H1 (cell line): ENCODE results near the gene SPON2. TPM values are rescaled to one million over a fixed set of nuclear protein-coding genes. Genes with fewer than 3 reads are reported as not detected.

Experiments used
- CEBPB ChIP-seq: IDR thresholded peaks from 2 replicates; pipeline ENCODE4 v1.6.1; 2012; ENCODE audit warnings: low read depth, low read length
- JUND ChIP-seq: IDR thresholded peaks from 2 replicates; pipeline ENCODE4 v1.6.1; 2011; ENCODE audit warnings: mild to moderate bottlenecking, improper control_type of control experiment, low read length
- NRF1 ChIP-seq: IDR thresholded peaks from 2 replicates; pipeline ENCODE4 v1.6.1; 2011; ENCODE audit warnings: mild to moderate bottlenecking, low read depth, low read length, improper control_type of control experiment
- PHF8 ChIP-seq: fragments of 200-600 bp; sonication (generic); conservative IDR thresholded peaks from 2 replicates; pipeline ENCODE4 v1.7.1; 2012; ENCODE audit warnings: low read depth, mild to moderate bottlenecking, inconsistent platforms, low read length, moderate library complexity
- POLR2AphosphoS5 ChIP-seq: IDR thresholded peaks from 2 replicates; pipeline ENCODE4 v1.6.1; 2011; ENCODE audit warnings: low read depth, low read length
- RXRA ChIP-seq: IDR thresholded peaks from 2 replicates; pipeline ENCODE4 v1.6.1; 2011; ENCODE audit warnings: low read depth, mild to moderate bottlenecking, low read length, moderate library complexity; ENCODE audit not compliant: insufficient read depth
- SRF ChIP-seq: IDR thresholded peaks from 2 replicates; pipeline ENCODE4 v1.6.1; 2011; ENCODE audit warnings: mild to moderate bottlenecking, low read depth, low read length, moderate library complexity
- SUZ12 ChIP-seq: fragments of 200-600 bp; sonication (generic); IDR thresholded peaks from 2 replicates; pipeline ENCODE4 v1.6.1; 2012; ENCODE audit warnings: mild to moderate bottlenecking, inconsistent platforms, low read length, moderate library complexity, mixed read lengths
- TBP ChIP-seq: IDR thresholded peaks from 2 replicates; pipeline ENCODE4 v1.6.1; 2011; ENCODE audit warnings: low read depth, low read length, improper control_type of control experiment
- TCF12 ChIP-seq: IDR thresholded peaks from 2 replicates; pipeline ENCODE4 v1.6.1; 2011; ENCODE audit warnings: low read depth, mild to moderate bottlenecking, low read length
- polyA plus RNA-seq, 7 experiments: library from polyadenylated mRNA; depleted of rRNA in 3 of 7; stranded (reverse) in 5 of 7; unstranded in 2 of 7; fragments of >200 nt in 5 of 7; fragments of 200-250 nt in 2 of 7; gene quantifications; 1 replicate in 5 of 7; 2 replicates in 1 of 7; 4 replicates in 1 of 7; pipeline versions ENCODE4 v1.2.1 to v1.2.3, GENCODE V29; 2011 to 2013; ENCODE audit warnings: missing spikeins in 2 of 7, mixed read lengths in 2 of 7
- total RNA-seq: library from RNA; stranded (reverse); fragmentation: NEBNext Ultra II Directional; extraction: Animal tissue kit (Norgen Biotek cat#: 25700); gene quantifications from 2 replicates; pipeline ENCODE4 v1.2.1, GENCODE V29; 2021

SPON2 gene
- total and polyA plus RNA-seq, 2 of the 8 experiments (the other 6 are each of a cell fraction or from before 2014, with no cell fraction given): 2.8 to 3.2 TPM

DNA sequence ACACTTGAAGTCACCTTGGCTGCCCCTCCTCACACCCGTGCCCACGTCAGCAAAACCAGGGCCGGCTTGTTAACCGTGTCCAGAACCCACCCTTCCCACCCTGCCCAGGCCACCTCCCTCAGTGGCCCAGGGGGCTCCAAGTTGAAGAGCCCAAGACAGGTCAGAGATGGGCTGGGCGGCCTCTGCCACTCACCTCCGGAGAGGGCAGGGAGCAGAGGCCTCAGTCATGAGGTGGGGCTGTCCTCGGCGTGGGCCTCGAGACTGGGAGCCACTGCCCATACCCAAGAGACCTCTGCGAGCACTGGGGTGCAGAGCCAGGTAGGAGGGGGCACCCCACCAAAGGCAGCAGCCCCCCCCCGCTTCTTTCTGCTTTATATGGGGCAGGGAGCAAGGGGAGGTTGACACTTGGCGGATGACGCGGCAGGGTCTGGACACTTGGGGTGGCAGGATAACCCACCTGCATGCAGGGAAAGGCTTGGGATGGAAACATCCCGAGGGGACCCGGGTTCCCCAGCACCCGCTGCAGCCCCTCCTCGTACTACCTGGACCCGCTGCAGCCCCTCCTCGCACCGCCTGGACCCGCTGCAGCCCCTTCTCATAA, 38.0 kb upstream of the SPON2 start (continued):
- TF ChIP-seq SRF: no peak
- TF ChIP-seq CEBPB: no peak
- no peak for TF ChIP-seq TCF12
- no peak for TF ChIP-seq JUND
- TF ChIP-seq POLR2AphosphoS5: no peak
- no peak for TF ChIP-seq SUZ12
- no peak for TF ChIP-seq RXRA
- TF ChIP-seq TBP: no peak
- no peak for TF ChIP-seq NRF1
- TF ChIP-seq PHF8: no peak
- TF ChIP-seq, all 59 proteins: peak for 0
